NCI-H1092 (cell line): ENCODE data around the gene TLDC2.
"Not testable (repeated sequence)": the region's sequence is repeated elsewhere in the genome, so short reads cannot be mapped to it uniquely, and the experiment has no call there.

Experiments
- DNase-seq: peaks from one replicate; lab custom pipeline; 2025; lab: John Stamatoyannopoulos, UW

TLDC2 gene

DNA sequence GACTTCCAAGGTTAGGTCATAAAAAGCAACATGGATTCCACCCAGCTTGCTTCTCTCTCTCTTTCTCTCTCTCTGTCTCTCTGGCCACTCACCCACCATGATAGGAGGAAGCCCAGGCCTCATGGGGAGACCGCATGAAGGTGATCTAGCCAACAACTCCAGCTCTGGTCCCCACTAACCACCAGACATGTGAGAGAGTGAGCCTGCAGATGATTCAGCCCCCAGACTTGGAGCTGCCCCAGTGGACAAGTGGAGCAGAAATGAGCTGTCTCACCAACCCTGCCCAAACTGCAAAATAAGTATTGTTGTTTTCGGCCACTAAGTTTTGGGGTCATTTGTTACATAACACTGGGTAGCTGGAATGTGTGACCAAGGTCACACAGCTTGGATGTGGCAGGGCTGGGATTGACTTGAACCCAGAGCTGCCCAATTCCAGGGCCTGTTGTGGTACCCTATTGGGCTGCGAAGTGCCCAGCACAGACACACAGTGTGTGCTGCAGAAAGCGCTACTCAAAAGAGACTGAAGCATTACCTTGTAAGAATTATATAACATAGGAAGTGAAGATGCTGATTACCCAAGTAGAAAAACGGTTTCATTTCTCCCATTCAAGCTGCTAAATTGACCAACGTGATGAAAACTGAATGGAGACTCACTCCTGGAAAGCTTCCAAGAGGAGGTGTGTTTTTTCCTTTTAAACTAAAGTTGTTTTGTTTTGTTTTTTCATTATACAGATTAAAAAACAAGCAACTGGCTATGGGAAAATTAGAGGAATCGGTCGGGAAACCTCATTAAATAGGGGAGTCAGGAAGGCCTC lies 9.1 kb upstream of the TLDC2 start:
- DNase-seq: no peak

DNA sequence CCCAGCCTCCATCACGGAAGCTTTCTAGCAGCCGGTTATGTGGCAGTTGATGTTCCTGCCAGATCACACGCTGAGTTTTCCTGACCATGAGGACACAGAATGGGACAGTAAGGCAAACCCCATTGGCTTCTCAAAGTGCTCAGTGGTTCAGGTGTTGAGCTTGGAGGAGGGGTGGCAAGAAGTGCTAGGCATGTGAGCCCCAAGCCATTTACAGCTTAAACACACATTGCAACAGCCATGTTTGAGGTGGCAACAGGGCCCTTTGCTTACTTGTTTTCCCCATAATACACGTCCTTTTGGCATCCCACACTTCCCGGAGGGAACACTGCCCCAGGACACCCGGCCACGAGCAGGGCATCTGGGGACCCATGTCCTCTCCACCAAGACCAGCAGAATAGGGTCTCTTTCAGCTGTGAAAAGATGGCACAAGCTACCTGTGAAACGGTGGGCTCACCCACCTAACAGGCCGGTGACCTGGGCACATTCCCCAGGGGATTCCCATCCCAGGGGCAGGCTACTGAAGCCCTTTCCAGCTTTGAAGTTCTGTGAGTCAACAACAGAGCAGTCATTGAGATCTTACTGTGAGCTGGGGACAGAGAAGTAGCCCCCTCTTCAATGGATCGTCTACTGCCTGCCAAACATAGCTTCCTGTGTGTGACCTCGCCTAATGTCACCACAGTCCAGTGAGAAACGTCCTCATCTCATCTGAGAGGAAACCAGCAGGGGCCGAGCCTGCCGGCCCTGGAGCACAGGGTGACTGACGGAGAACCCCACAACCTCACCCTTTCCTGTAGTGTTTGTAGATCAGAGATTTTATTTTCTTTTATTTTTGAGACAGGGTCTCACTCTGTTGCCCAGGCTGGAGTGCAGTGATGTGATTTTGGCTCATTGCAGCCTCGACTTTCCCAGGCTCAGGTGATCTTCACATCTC lies 4.0 kb upstream of the TLDC2 start:
- DNase-seq: no peak

DNA sequence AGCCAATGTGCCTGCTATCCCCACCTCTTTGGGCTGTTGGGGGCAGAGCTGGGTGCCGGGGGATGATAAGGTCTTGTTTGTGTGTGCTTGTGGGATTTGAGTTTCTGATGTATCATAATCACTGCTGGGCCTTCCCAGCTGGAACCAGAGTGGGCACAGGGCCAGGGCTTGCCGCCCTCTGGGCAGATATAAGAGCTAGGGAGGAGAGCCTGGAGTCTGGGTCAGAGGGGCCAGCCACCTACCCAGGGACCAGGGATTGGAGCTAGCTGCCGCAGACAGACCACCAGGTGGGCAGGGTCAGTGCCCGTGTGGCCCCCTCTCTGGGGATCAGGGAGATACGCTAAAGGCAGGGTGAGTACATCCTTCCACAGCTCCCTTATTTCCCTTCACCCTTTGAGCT lies 3.1 kb upstream of the TLDC2 start:
- DNase-seq: peak; percentile 20

DNA sequence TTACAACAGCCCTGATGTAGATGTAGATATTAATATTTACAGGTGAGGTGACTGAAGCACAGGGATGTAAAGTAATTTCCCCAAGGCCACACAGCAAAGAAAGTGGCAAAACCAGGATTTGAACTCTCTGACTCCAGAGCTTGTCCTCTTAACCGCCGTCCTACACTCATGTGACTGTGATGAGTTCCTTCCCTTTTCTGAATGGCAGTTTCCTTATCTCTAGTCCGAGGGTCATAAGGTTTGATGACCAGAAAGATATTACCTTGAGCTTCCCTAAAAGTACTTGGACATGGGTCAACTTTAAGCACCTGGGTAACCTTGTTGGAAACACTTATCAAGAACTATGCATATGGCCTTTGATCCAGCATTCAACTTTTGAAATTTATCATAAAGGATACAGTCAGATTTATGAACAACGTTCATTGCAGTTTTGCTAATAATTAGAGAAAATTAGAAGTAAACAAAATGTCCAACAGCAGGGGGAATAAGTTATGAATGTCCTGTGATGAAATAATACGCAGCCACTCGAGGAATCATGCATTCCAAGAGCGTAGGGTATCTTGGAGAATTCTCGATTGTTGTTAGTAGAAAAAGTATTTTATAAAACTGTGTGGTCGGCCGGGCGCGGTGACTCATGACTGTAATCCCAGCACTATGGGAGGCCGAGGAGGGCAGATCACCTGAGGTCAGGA lies 2.3 kb upstream of the TLDC2 start:
- no peak for DNase-seq

DNA sequence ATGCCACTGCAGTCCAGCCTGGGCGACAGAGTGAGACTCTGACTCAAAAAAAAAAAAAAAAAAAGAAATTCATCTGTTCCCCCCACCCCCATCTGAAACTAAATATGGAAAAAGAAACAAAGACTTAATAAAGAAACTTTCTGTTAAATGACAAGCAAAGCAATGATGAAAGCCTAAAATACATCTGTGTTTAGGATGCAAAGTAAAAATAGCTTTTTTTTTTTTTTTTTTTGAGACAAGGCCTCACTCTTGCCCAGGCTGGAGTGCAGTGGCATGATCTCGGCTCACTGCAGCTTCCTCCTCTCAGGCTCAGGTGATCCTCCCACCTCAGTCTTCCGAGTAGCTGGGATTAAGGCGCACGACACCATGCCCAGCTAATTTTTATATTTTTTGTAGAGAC lies 845 bp upstream of the TLDC2 start:
- DNase-seq: not testable (repeated sequence)

DNA sequence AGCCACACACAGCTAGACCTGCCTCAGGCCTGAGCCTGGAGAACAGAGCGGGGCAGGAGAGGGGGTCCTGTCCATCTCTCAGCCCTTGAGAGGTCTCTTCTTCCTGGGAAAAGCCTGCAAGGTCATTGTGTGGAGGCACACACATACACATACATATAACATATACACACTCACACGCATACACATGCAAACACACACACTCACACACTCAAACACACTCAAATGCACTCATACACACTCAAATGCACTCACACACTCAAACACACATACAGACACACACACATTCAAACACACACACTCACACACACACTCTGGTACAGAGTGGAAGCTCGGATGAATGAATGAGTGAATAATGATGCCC lies 515 bp downstream of the TLDC2 start:
- no peak for DNase-seq

DNA sequence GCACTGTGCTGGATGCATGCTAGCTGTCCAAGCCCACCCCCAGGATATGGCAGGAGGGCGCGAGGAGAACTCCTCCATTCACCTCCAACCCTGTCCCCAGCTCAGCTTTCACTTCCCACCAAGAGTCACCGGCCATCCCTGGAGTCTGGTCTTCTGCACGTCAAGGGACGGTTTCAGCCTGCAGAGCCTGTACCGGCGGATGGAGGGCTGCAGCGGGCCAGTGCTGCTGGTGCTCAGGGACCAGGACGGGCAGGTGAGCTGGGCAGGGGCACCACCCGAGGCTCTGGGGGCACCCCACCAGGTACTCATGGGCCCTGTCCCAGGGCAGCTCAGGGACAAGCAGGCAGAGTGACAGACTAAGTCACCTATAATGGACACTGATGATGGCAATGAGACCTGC lies 3.0 kb downstream of the TLDC2 start:
- no peak for DNase-seq

DNA sequence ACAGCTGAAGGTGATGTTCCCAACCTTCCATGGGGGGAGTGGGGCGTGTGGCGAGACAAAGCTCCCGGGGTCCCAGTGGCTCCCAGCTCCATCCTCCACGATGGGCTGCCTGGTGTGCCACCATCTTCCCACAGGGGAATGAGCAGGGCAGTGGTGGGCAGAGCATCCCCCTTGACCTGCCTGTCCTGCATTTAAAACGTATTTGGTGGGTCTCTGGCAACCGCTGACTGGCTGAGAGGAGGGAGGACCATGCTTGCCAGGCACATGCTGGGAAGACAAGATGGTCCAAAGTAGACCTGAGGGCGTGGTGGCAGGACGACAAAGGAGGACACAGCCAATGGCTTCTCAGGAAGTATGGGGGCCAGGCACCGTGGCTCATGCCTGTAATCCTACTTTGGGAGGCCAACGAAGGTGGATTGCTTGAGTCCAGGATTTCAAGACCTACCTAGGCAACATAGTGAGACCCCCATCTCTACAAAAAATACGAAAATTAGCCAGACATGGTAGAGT lies 4.9 kb downstream of the TLDC2 start:
- no peak for DNase-seq

DNA sequence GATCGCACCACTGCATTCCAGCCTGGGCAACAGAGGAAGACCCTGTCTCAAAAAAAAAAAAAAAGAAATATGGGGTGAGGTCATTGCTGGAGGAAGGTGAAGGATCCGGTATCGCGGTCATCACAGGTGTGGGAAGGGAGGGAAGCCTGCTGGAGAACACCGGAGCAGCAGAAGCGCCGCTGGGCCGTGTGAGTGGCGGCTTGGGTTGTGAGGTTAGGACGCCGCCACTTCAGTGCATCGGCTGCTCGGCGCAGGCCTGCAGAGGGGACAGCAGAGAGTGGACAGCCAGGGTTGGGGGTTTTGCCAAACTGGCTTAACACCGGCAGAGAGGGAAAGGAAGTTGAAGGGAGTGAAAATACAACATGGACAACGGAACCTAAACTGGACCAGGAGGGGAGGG lies 5.4 kb downstream of the TLDC2 start:
- no peak for DNase-seq

DNA sequence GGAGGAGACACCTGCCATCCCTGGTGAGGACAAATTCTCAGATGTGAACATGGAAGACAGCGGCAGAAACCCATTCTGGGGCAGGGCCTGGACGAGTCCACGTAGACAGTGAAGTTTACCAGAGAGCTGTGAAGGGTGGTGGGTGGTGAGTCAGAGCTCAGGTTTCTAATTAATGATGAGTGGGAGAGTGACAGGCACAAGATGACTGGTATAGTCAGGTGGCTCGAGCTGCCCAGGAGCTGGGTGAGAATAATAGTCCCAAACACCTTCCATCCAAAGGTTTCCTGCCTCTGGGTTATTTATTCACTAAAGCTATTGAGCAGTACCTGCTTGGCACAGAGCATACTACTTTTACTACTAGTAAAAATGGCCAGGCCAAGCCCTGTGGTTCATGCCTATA lies 6.0 kb downstream of the TLDC2 start:
- no peak for DNase-seq

DNA sequence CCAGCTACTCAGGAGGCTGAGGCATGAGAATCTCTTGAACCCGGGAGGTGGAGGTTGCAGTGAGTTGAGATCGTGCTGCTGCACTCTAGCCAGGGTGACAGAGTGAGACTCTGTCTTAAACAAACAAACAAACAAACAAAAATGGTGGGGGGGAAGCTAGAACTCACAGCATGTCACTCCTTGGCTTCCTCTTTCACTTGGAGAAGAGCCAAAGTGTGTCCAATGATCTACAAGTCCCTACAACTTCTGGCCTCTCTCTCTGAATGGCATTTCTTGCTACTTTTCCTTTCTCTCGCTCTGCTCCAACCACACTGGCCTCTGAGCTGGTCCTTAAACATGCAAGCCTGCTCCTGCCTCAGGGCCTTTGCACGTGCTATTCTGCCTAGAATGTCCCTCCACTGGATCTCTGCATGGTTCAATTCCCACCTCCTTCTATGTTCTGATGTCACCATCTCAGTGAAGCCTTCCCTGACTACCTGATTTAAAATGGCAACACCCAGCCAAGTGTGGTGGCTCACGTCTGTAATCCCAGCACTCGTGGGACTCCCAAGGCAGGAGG lies 8.1 kb downstream of the TLDC2 start:
- DNase-seq: no peak

DNA sequence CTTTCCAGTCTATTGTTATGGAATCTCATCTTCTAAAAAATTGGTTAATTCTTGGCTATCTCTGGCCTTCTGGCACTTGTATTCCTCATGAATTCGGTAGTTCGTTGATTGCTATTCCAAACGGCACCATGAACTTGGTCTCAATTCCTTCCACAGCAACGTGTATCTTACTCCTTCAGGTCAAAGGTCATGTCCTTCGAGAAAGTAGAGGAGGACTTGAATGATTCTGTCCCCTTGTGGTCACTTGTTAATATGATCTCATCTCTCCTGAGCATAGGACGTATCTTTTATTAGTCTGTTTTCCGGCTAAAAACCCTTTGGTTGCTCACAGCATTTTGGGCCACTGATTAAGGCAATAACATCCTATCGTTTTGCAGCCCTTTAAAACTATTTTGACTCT lies 9.4 kb downstream of the TLDC2 start:
- DNase-seq: no peak

DNA sequence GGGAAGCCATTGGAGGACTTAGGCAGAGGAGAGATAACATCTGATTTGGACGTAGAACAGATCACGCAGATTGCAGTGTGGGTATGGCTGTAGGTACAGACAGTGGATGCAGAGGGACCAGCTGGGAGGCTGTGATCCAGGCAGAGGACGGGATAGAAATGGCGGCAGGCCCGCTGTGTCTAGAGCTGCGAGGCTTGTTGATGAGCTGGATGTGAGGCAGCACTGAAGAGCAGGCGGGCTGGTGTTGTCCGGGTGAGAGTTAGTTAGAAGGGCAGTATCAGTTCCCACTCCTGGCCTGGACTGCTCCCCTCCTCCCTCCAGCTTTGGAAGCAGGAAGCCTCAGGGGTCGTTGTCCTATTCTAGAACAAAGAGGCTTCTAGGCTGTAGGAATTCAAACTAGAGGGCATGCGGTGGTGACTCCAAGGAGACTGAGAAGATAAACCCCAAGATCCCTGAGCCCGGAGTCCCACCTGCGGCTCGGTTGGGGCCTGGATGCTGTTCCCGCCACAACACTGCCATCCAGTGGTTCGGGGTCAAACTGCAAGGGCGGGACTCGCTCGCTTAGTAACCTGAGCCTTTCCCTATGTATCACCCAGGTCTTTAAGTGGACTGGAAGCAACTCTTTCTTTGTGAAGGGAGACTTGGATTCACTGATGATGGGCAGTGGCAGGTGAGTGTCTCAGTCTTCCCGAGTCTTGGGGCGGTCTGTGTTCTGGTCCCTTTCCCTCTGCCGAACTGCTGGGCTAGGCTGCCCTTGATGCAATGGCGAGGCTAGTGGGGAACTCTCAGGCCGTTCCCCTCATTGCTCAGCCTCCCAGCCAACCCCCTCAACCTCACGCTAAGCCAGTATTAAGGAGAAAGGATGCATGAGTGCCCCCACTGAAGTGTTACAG lies 11.2 kb downstream of the TLDC2 start:
- peak; percentile 77 for DNase-seq

DNA sequence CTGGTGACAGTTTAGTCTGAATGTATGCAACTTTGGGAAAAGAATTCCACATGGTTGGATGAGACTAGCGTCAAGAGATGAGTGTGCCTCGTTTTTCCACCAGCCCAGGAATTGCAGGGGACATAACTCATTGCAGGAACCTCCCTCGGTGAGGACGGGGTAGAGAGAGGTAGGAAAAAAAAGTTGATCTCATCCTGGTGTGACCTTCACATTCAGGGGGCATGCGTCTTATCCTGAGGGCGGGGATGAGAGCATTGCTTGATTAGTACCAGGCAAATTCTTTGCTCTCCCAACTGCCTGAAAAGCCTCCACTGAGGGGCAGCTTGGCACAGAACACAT lies 11.8 kb downstream of the TLDC2 start:
- no peak for DNase-seq

DNA sequence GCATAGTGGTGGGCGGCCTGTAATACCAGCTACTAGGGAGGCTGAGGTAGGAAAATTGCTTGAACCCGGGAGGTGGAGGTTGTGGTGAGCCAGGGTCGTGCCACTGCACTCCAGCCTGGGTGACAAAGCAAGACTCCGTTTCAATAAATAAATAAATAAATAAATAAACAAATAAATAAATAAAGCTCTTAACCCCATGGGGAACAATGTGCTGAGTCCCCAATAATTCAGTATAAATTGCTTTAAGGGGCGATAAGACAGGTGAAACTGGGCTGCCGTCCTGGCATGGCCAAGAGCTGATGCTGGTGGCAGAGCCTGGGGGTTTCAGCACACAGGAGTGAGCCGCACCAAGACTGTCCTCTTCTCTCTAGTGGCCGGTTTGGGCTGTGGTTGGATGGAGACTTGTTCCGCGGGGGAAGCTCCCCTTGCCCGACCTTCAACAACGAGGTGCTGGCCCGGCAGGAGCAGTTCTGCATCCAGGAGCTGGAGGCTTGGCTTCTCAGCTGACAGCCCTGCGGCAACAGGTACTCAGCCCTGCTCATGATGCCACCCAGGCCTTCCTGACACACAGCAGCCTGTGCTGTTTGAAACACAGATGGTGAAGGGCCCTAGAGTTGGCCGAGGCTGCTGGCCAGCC lies 13.1 kb downstream of the TLDC2 start:
- no peak for DNase-seq

DNA sequence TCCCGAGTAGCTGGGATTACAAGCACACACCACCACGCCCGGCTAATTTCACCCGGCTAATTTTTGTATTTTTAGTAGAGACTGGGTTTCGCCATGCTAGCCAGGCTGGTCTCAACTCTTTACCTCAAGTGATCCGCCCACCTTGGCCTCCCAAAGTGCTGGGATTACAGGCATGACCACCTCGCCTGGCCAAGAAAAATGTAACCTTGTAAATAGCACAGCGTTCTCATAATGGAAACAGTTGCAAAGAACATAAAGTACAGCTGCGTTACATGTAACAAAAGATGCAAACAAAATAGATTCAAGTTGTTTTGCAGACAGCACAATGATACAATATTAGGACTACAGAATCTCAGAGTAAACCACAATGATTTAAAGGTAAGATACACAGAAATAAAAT lies 14.6 kb downstream of the TLDC2 start:
- no peak for DNase-seq

DNA sequence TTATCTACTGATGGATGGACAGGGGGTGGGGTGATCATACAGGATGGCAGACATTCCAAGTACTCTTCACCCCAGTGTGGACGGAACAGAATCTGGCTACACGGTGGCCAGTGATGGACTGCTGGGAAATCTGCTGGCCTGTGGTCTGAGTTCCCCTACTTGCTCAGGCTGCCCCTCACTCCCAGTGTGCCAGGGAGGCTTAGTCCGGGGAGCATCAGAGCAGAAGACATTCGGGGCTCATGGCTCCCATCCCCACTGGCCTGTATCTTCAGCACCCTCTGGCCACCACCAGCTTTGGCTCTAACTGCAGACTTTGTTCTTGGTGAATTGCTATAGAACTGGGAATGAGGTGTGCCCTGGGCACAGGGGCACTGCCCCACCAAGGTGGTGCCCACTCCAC lies 15.3 kb downstream of the TLDC2 start:
- DNase-seq: no peak

DNA sequence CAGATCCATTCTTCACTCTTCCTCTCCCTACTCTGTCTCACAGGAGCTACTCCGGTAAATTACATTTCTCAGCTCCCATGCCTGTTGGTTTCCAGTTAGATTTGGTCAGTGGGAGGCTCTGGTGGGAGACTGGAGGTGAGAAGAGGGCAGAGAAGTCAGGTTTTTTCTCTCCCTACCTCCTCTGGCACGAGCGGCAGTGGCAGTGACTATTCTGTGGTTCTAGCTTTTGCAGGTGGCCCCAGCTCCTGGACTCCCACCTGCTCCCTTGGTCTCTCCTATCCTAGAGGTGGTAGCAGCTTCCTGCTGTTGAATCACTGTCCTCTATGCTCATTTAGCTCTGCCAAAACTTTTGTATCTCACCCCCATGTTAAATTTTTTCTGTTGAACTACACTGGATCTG lies 17.9 kb downstream of the TLDC2 start:
- no peak for DNase-seq

DNA sequence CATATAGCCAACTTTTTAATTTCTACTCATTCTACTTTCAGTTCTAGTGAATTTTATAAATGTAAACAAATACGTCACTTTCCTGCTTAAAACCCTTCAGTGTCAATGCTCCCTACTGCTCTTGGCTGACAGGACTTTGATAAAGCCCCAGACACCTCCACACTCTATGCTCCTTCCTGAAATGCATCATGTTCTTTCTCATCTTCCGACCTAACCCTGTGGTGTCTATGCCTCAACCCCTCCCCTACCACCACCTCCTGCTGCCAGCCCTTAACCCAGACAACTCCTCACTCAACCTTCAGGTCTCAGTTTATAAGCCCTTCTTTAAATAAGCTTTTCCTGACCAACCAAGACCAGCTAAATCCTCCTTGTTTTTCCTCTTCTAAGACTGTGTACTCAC lies 19.1 kb downstream of the TLDC2 start:
- no peak for DNase-seq

DNA sequence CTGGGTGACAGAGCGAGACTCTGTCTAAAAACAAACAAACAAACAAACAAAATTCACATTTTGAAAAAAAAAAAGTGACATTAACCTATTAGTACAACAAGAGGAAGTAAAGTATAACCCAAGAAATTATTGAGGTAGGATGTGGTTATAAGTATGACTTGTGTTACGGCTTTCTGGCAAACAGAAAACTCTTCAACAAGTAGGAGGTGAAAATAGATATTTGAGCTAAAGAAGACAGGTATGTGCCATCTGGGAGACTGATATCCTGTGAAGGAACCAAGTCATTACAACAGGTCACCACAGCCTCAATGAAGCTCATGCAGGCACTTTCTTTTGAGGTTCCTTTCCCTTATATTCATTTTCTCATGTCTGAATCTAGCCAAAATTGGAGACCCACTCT lies 28.8 kb downstream of the TLDC2 start:
- no peak for DNase-seq

DNA sequence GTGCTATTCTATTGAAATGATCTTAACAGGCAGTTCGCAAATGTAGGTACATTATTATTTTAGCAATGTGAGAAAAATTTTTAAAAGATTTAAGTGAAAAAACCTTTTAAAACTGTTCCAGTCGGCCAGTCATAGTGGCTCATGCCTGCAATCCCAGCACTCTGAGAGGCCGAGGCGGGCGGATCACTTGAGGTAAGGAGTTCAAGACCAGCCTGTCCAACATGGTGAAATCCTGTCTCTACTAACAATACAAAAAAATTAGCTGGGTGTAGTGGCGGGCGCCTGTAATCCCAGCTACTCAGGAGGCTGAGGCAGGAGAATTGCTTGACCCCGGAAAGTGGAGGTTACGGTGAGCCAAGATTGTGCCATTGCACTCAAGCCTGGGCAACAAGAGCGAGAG lies 29.6 kb downstream of the TLDC2 start:
- DNase-seq: not testable (repeated sequence)
